Right ventricle myocardium superior (tissue), 1 donor: ENCODE results near the gene PRAMEF12. TPM values are rescaled to one million over a fixed set of nuclear protein-coding genes. Genes with fewer than 3 reads are reported as not detected.
"Not testable (repeated sequence)": the region's sequence is repeated elsewhere in the genome, so short reads cannot be mapped to it uniquely, and the experiment has no call there.

Experiments
- ATAC-seq: fragments of 200-7000 bp; cut with Tn5 transposase; one replicate; pipeline ENCODE4 v1.9.1; 2020; ENCODE audit warnings: mild to moderate bottlenecking; ENCODE audit not compliant: poor library complexity
- DNase-seq: peaks from one replicate; pipeline ENCODE4 v3.0.0-alpha.2; 2020
- intact Hi-C: fragments of 100-400 bp; cut with DNase I; formaldehyde crosslinking; loops from one replicate; pipeline ENCODE4 v1.11.2; 2022
- total RNA-seq: library from RNA; stranded (reverse); fragmentation: NEBNext Ultra II Directional; extraction: Animal tissue kit (Norgen Biotek cat#: 25700); gene quantifications from one replicate; pipeline ENCODE4 v1.2.1, GENCODE V29; 2021
- donor health status: DM: no; HTN: yes; CAD: no; lungs with severe emphysema.

The PRAMEF12 gene
- total RNA-seq, 1 donor from 2014 or later = not detected

- ATAC-seq, intact Hi-C loops: not testable (repeated sequence)
Observed at GRCh38 chr1:12819061-12819460, 45.5 kb downstream of the PRAMEF12 start.

More at GRCh38 chr1:12819061-12819460, 45.5 kb downstream of the PRAMEF12 start:
- DNase-seq = not testable (repeated sequence)

Other genes with a start within 250 kb of the PRAMEF12 start
- 84.7 TPM for gene DHRS3, start 155.5 kb upstream of the PRAMEF12 start, total RNA-seq
- gene AADACL4, start 129.7 kb upstream of the PRAMEF12 start, total RNA-seq = not detected
- not detected for gene AADACL3, start 57.6 kb upstream of the PRAMEF12 start, total RNA-seq
- gene CFAP107, start 27.5 kb upstream of the PRAMEF12 start, total RNA-seq = not detected
- gene PRAMEF1, start 17.7 kb downstream of the PRAMEF12 start, total RNA-seq = not detected
- not detected for gene PRAMEF11, start 57.7 kb downstream of the PRAMEF12 start, total RNA-seq
- not detected for gene HNRNPCL1, start 75.0 kb downstream of the PRAMEF12 start, total RNA-seq
- not detected for gene PRAMEF2, start 83.3 kb downstream of the PRAMEF12 start, total RNA-seq
- not detected for gene PRAMEF4, start 112.5 kb downstream of the PRAMEF12 start, total RNA-seq
- not detected for gene PRAMEF10, start 124.5 kb downstream of the PRAMEF12 start, total RNA-seq
- not detected for gene PRAMEF7, start 142.9 kb downstream of the PRAMEF12 start, total RNA-seq
- not detected for gene PRAMEF6, start 173.8 kb downstream of the PRAMEF12 start, total RNA-seq